Choroid plexus epithelial cell (primary cell): ENCODE data around the gene TBC1D14.

ENCODE experiments used
- DNase-seq: peaks from one replicate; pipeline ENCODE4 v3.0.0-alpha.2; 2010; ENCODE audit warnings: low read depth
- H3K4me3 ChIP-seq: 2 replicates; pipeline ENCODE4 v1.5.1; 2011; ENCODE audit warnings: low read depth, mild to moderate bottlenecking, control low read depth, low read length, moderate library complexity
- TF ChIP-seq, protein P1 (sequence below): conservative IDR thresholded peaks from 2 replicates; pipeline ENCODE4 v1.5.1; 2011; ENCODE audit warnings: low read depth, mild to moderate bottlenecking, control low read depth, inconsistent platforms, low read length, moderate library complexity

Gene TBC1D14

GRCh38 chr4:6938237-6938636 is 28.6 kb downstream of the TBC1D14 start:
- TF ChIP-seq, protein P1, sequence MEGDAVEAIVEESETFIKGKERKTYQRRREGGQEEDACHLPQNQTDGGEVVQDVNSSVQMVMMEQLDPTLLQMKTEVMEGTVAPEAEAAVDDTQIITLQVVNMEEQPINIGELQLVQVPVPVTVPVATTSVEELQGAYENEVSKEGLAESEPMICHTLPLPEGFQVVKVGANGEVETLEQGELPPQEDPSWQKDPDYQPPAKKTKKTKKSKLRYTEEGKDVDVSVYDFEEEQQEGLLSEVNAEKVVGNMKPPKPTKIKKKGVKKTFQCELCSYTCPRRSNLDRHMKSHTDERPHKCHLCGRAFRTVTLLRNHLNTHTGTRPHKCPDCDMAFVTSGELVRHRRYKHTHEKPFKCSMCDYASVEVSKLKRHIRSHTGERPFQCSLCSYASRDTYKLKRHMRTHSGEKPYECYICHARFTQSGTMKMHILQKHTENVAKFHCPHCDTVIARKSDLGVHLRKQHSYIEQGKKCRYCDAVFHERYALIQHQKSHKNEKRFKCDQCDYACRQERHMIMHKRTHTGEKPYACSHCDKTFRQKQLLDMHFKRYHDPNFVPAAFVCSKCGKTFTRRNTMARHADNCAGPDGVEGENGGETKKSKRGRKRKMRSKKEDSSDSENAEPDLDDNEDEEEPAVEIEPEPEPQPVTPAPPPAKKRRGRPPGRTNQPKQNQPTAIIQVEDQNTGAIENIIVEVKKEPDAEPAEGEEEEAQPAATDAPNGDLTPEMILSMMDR: no peak
- DNase-seq: no peak
- H3K4me3 ChIP-seq: no peak overlapping the region

DNA sequence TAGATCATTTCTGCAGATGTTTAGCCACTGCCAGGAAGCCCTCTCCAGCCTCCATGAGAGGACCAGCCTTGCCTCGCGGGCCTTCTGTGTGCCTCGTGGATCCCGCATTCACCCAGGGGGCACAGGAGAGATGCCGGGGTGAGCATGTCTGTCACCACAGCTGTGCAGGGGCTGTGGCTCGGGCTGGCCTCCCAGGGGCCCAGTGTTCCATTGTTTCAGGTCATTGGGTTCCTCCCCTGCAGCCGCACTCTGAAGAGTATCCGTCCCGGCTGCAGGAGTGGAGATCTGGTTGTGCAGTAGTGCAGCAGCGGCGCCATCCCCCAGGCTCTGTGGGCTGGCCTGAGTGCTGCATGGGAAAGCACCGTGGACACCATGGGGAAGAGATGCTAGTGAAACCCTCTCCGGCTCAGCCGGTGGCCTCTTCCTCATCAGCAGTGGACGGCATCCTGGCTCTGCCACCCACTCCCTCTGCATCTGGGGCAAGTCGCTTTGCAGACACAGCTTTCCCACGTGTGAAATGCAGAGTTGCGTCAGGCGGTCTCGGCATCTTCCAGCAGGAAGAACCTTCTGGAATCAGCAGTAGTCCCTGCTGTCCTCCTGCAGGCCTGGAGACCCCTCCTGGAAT is 29.1 kb downstream of the TBC1D14 start:
- TF ChIP-seq, protein P1: no peak
- H3K4me3 ChIP-seq: no peak overlapping the region
- DNase-seq: no peak

GRCh38 chr4:6939761-6940743 is 30.4 kb downstream of the TBC1D14 start:
- TF ChIP-seq, protein P1: no peak
- H3K4me3 ChIP-seq: no peak overlapping the region
- DNase-seq: no peak

GRCh38 chr4:6940744-6941137 is 31.1 kb downstream of the TBC1D14 start:
- no peak overlapping the region for H3K4me3 ChIP-seq
- no peak for DNase-seq
- TF ChIP-seq, protein P1: no peak

- no peak for DNase-seq
- H3K4me3 ChIP-seq: no peak overlapping the region
- TF ChIP-seq, protein P1: no peak
Measured at GRCh38 chr4:6941796-6942195, 32.2 kb downstream of the TBC1D14 start.

DNA sequence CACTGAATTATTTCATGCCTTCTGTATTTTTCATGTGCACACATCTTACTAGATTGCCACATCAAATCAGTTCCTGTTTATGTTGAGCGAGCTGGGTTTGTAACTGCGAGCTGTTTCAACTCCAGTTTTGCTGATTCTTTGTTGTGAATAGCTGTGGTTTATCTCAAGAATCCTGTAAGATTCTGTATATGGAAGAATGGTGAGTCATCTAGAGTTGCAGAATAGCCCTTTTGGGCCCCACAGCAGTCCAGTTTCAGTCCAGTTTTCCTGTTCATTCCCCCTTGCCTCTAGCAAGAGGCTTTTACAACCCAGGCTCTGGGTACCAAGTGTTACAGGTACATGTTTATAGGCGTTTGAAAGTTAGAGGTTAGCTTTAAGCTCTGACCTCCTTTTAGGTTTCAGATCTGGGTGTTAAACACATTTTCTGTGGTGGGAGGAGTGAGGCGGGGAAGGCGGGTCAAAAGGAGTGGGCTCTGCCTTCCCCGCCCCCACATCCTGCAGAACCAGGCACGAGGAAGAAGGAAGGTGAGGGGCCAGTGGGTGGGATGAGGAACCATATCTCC is 32.7 kb downstream of the TBC1D14 start:
- peak; percentile 98 for DNase-seq
- H3K4me3 ChIP-seq: peak overlapping the region; percentile 11
- TF ChIP-seq, protein P1: no peak
